GM21423 (cell line): Measurements from ENCODE around the gene TMC4.
"Not testable (repeated sequence)": the region's sequence is repeated elsewhere in the genome, so short reads cannot be mapped to it uniquely, and the experiment has no call there.

Experiments used
- ATAC-seq: cut with Tn5 transposase; IDR thresholded peaks from one replicate; pipeline ENCODE4 v1.9.1; 2021; ENCODE audit warnings: mild to moderate bottlenecking, moderate library complexity; ENCODE audit not compliant: unreplicated experiment

The TMC4 gene, protein sequence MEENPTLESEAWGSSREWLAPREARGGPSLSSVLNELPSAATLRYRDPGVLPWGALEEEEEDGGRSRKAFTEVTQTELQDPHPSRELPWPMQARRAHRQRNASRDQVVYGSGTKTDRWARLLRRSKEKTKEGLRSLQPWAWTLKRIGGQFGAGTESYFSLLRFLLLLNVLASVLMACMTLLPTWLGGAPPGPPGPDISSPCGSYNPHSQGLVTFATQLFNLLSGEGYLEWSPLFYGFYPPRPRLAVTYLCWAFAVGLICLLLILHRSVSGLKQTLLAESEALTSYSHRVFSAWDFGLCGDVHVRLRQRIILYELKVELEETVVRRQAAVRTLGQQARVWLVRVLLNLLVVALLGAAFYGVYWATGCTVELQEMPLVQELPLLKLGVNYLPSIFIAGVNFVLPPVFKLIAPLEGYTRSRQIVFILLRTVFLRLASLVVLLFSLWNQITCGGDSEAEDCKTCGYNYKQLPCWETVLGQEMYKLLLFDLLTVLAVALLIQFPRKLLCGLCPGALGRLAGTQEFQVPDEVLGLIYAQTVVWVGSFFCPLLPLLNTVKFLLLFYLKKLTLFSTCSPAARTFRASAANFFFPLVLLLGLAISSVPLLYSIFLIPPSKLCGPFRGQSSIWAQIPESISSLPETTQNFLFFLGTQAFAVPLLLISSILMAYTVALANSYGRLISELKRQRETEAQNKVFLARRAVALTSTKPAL

DNA sequence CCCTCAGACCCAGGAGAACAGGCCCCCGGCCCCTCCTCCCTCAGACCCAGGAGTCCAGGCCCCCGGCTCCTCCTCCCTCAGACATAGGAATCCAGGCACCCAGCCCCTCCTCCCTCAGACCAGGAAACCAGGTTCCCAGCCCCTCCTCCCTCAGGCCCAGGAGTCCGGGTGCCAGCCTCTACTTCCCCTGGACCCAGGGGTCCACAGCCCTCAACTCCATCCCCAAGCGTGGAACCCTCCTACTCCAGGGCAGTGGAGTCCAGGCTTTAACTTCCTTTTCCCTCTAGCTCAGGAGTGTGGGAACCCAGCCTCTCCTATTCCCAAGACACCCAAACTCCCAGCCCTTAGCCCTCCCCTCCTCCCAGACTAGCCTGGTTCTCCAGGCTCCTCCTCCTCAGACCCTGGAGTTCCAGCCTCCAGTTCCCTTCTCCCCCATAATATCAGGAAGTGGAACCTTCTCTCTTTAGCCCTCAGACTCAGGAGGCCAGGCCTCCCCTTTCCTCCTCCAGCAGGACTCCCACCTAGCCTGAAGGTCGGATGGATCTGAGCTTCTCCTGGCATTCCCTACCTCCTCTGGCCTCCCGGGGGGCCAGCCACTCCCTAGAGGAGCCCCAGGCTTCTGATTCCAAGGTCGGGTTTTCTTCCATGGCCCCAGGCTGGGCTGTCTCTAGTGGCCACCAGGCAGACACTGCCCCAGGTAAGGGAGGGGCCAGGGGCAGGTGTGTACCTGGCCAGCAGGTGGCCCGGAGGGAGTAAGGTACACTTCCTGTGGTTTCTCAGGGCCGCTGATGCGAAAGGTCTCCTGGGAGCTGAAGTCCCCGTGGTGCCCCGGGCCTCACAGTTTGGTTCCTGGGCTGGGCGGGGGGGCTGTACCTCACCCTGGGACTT lies at the start of gene TMC4:
Gene TMC4 (minus strand): TSS at position 690 of the 888 bp plus-strand sequence. CDS start 43 bp downstream, at position 647.
- no peak for ATAC-seq

DNA sequence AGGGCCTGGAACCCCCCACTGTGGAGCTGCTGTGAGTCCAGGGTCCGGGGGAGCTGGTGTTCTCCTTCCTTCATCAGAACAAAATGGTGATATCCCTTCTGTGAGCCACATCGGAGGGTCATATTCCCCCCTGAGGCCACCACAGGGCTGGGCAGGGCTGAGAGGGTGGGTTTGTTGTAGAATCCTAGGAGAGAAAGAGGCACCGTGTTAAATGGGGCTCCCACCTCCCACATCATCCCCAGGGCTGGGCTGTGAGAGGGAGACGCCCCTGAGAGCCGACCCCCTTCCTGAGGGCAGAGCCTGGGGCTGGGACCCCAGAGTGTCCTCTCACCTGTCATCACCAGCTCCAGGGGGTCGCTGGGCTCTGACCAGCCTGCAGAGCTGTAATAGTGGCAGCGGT lies 49.0 kb upstream of the TMC4 start:
- ATAC-seq = not testable (repeated sequence)

DNA sequence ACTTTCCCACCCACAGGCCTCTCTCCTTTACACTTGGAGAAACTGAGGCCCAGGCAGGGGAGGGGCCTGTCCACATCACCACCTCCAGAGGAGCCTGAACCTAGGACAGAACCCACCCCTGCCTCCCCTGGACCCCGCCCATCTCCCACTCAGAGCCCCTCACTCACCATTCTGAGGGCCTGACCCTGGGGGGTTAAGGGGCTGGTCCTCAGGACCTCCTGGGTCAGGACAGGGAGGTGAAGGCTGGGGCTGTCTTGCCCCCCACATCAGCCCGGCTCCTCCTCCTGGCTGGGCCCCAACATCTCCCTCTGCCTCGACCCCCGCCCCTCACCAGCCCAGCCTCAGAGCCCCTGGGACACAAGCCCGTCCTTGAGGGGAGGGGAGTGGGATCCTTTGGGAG lies 46.7 kb upstream of the TMC4 start:
- not testable (repeated sequence) for ATAC-seq

DNA sequence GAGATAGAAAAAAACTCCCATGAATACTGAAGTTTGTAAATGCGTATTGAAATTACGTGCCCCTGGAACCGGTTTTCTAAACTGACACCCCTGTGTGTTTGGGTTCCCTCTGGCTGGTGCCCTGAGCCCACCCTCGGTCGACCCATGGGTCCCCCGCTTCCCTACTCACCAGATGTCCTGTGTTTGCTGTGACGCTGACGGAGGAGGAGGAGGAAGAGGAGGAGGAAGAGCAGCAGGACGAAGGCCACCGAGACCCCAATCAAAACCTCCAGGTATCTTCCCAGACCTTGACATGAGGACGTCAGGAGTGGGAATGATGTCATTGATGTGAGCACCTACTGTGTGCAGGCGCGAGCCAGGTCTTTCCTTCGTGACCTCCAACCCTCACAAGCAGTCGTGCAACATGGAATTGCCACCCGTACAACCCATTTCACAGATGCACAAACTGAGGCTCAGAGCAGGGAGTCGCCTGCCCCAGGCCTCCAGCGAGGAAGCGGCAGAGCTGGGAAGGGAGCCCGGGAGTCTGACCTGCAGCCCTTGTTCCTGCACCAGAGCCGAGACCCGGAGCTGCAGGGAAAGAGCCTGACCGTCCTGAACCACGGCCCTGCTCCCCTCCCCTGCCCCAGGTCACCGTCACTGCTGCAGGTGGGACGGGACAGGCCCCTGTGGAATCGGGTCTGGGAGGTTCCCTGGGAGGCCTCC lies 46.2 kb upstream of the TMC4 start:
- ATAC-seq = no peak

DNA sequence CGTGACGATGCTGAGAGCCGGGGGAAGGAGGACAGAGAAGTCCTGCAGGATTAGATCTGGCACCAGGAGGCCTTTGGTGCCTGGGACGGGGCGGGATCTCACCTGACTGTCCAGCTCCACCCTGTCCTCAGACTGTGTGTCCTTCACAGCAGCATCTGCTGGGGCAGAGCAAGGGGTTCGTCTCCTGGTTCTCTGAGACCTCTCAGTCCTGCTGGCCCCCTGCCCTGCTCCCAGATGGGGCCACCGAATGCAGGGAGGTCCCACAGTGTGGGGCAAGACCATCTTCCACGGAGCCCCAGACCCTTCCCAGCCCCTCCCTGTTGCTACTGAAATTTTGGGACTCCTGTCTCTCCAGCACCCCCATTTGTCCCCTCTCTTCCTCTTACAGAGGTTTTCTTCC lies 45.3 kb upstream of the TMC4 start:
- ATAC-seq = no peak

DNA sequence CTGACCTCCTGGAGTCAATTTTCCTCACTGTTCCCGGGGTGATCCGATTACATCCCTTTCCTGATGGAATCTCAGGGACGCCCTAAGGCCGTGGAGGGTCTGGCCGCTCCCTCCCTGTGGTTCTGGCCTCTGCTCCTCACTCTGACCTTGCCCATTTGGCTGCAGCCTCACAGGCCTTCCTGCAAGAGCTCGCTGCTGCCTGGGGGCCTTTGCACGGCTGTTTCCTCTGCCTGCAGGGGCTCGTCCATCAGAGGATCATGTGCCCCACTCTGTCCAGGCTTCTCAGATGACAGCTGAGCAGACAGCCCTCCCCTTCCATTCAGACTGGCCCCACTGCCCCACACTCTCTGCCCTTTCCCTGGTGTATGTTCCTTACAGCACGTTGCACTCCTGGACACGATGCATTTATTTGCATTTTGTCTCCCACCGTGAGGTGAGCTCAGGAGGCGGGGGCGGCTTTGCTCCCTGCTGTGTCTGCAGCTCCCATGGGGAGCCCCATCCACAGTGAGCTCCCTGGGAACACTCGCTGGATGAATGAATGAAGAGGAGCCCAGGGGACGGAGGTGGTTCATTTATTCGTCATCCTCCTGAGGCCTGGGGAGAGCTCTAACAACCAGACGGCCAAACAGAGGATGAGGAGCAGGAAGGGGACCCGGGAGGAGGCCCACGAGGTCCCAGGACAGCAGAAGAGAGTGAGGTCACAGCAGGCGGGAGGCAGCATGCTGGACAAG lies 44.7 kb upstream of the TMC4 start:
- ATAC-seq = not testable (repeated sequence)

DNA sequence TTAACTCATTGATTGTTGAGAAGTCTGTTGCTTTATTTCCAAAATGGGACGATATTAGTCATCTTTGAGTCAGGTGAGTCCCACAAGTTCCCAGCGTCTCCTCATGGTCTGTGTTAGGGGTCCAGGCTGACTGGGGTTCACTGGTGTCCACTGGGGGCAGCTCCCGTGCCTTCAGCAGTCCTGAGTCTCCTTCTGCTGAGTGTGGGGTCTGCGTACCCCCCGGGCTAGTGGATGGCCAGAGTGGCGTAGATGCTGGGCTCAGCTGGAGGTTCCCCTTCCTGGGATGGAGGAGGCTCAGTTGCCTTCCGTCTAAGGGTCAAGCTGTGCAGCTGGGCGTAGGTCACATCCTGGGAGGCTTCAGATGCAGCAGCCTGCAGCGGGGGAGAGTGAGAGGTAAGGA lies 43.9 kb upstream of the TMC4 start:
- no peak for ATAC-seq

DNA sequence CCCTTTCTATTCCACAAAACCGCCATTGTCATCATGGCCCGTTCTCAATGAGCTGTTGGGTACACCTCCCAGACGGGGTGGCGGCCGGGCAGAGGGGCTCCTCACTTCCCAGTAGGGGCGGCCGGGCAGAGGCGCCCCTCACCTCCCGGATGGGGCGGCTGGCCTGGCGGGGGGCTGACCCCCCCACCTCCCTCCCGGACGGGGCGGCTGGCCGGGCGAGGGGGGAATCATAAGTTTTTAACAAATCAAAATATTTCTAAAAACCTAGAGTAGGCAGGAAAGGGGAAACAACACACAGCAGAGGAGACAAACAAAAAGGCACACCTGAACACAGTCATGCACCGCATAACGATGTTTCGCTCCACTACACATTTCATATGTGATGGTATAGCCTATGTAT lies 41.8 kb upstream of the TMC4 start:
- ATAC-seq = not testable (repeated sequence)

DNA sequence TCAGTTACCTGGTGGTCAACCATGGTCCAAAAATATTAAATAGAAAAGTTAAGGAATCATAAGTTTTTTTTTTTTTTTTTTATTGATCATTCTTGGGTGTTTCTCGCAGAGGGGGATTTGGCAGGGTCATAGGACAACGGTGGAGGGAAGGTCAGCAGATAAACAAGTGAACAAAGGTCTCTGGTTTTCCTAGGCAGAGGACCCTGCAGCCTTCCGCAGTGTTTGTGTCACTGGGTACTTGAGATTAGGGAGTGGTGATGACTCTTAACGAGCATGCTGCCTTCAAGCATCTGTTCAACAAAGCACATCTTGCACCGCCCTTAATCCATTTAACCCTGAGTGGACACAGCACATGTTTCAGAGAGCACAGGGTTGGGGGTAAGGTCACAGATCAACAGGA lies 41.3 kb upstream of the TMC4 start:
- ATAC-seq = not testable (repeated sequence)

DNA sequence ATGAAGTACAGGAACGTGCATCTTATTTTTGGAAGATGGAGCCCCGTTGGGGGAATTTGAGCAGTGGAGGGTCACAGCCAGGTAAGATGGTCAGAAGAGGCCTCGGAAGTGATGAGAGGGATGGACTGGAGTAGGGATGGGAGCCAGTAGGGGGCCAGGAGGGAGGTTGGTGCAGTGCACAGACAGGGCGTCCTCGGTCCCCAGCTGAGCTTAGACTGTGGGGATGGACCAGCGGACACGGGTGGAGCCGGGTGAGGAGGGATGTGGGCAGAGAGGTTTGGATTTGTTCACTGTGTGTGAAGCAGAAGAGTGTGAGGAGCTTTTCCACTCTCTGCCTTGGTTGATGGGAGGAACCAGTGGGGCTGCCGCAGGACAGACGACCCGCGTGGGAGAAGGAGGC lies 38.3 kb upstream of the TMC4 start:
- no peak for ATAC-seq

DNA sequence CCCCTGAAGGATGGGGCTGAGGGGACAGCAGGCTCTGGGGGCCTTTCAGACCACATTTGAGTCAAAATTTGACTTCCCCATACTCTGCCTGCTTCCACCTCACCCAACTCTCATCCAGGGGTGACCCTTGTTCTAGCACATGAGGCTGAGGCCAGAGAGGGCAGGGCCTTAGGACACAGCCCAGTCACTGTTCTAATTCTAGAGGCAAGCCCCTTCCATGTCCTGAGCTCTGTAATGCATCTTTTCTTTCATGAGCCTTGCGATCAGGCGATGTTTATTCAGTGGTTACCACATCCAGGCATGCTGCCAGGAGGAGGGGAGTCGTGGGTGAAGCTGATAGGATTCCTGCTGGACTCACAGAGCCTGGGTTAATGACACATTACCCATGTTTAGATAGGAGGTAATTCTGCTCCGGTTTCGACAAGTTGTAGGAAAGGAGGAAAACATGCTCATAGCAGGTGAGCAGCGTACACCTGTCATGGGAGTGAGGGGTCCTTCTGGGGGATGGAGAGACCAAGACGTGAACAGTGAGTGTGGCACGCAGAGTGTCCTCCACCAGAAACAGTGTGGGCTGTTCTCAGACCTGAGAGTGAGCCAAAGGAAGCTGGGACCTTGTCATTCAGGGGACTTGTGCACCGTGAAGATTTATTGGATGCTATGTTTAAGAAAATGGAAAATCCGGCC lies 37.0 kb upstream of the TMC4 start:
- no peak for ATAC-seq

DNA sequence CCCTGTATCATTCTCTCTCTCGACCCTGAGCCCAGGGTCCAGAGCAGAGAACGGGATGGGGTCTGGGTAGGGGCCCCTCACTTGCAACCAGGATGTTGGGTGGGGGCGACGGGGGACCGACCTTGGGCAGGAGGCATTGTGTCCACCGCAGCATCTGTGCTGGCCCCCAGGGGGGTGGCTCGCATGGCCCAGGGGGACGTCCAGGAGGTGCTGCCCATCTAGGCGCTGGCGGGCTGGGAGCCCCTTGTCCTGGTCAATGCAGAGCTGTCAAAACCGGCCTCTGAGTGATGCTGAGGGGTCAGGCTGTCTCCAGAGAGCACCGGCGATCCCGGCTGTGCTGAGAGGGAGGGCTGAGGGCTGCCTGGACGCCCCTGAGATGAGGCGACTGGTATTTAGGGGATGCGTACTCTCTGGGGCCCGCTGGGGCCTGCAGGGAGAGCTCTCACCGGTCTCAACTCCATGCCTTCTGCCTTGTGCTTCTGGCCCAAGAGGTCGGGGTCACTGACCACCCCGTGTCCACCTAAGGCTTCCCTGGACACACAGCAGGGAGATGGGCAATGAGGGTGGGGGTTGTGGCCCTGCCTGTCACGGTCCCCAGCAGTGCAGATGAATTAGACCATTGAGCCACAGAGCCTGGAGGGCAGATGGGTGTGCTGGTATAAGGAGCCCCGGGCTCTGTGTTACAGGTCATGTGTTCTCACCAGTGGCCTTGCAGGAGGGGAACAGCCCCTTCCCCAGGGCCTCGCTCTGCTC lies 36.3 kb upstream of the TMC4 start:
- ATAC-seq = no peak

DNA sequence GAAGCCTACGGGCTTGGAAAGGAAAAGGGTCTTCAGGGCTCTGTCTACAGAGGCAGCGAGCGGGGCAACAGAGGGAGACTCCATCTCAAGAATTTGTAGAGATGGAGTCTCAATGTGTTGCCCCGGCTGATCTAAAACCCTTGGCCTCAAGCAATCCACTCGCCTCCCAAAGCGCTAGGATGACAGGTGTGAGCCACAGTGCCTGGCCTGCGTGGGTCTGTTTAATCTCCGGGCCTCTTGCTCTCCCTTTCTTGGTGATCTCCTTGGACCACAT lies 35.8 kb upstream of the TMC4 start:
- no peak for ATAC-seq

DNA sequence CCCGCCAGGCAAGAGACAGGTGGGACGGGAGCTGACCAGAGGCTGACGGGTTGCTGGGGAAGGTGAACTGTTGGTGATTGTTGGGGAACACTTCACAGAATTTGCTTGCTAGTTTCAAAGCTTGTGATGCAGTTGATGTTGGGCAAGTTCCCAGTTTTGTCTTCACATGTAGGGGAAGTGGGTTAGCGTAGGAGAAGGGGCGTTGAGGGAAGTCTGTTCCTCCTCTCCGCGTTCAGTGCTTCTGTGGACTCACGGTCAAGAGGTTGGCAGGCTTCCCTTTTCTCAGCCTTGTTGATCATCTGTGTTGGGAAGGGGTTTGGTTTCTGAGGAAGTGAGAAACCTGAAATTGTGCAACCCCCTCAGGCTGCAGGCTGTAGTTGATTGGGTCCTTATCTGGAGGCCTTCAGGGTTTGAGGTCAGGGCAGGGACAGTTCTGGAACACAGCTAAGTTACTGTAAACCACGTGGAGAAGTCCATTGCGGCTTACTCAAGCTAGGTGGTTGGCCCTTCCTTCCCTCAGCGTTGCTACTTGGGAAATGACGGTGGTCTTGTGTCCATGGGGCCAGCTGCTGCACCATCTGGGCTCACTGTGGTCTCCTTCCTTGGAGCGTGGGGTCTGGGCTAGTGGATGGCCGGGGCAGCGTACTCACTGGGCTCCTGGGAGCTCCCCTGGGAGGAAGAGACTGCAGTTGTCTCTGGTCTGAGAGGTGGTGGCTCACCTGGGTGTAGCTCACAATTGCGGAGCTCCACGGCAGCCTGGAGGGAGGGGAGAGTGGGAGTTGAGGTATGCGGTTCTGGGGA lies 35.2 kb upstream of the TMC4 start:
- peak; percentile 38 for ATAC-seq

DNA sequence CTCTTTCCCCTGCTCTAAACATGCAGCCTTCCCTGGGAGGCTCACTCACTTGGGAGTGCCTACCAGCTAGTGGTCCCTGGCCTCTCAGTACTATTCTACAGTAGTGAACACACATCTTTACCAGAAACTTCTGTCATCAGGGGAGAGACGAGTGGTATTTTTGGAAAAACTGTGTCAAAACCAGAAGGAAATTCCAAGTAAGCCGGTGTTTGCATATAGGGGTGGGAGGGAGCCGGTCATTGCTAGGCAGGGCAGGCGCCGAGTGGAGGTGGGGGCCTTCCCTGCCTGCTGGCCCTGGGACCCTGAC lies 34.7 kb upstream of the TMC4 start:
- ATAC-seq = no peak

DNA sequence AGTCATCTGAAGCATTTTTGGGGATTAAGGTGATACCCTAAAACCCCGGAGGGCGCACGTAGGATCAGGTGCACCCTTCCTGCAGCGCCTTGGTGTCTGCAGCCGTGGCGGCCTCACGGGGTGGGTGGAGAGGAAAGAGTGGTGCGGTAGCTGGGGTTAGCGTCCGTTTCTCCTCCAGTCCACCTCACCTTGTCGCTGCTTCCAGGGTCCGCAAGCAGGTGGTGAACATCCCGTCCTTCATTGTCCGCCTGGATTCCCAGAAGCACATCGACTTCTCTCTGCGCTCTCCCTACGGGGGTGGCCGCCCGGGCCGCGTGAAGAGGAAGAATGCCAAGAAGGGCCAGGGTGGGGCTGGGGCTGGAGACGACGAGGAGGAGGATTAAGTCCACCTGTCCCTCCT lies 34.2 kb upstream of the TMC4 start:
- ATAC-seq = not testable (repeated sequence)

DNA sequence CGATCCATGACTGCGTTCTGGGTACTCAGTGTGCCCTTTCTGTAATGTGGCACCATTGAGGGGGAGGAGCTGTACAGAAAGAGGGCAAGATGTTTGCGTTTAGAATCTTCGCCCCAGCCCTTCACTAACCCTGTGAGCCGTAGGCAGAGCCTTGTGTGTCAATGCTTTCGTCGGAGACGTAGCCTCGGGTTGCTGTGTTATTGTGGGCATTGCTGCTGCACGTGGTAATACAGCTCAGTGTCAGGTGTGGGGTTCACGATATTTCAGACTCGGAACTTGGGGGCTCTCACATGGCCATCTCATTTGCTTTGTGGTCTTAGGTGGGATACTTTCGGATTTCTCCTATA lies 33.8 kb upstream of the TMC4 start:
- no peak for ATAC-seq

DNA sequence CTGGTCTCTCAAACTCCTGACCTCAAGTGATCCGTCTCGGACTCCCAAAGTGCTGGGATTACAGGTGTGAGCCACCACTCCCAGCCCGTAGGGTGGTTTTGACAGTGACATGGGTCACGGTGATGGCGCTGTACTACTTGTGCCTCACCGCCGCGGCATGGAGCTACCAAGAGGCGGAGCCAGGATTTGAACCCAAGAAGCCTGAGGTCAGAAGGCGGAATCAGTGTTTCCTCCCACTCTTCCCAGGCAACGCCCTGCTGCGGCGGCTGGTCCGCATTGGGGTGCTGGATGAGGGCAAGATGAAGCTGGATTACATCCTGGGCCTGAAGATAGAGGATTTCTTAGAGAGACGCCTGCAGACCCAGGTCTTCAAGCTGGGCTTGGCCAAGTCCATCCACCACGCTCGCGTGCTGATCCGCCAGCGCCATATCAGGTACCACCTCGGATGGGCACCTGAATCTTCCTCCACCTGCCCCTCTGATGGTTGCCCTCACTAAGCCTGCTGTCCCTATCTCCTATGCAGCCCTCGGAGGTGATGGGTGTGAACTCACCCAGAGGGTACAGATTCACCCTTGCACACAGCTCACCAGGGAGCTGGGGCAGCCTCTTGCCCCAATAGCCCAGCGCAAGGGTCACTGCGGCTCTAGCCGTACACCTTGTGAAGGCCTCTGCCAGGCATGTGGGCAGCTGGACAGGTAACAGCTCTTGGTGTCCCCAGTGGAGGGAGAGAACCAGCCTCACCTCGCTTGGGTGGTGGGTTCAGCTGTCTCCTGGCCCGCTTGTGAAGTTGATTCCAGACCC lies 33.3 kb upstream of the TMC4 start:
- ATAC-seq = no peak
